Activated B cell treated with CpG ODN at 0.5 μM for 24 hours (primary cell): ENCODE measurements around the gene LIPC. TPM values are rescaled to one million over a fixed set of nuclear protein-coding genes. Genes with fewer than 3 reads are reported as not detected.

ENCODE experiments used
- ATAC-seq: fragments of 200-7000 bp; cut with Tn5 transposase; one replicate; pipeline ENCODE4 v1.10.0; 2021; ENCODE audit warnings: low read depth, mild to moderate bottlenecking, moderate library complexity
- CTCF ChIA-PET: fragments of 350-600 bp; sonication (Branson Sonifier 250); formaldehyde crosslinking; loops from one replicate; lab custom pipeline; 2021; ENCODE audit warnings: antibody characterized with exemption; lab: Charles Lee
- POLR2A ChIA-PET: fragments of 350-600 bp; sonication (Branson Sonifier 250); formaldehyde crosslinking; loops from one replicate; lab custom pipeline; 2021; ENCODE audit warnings: antibody characterized with exemption; lab: Charles Lee
- DNase-seq: peaks from one replicate; pipeline ENCODE4 v3.0.0; 2022
- H3K27ac Mint-ChIP-seq: one replicate; pipeline ENCODE4 v1.8.0; 2020; ENCODE audit warnings: mixed read lengths
- H3K27me3 Mint-ChIP-seq: one replicate; pipeline ENCODE4 v1.8.0; 2021; ENCODE audit warnings: mixed read lengths
- H3K36me3 Mint-ChIP-seq: one replicate; pipeline ENCODE4 v1.8.0; 2021; ENCODE audit warnings: low read depth, mixed read lengths
- H3K4me1 Mint-ChIP-seq: one replicate; pipeline ENCODE4 v1.8.0; 2021; ENCODE audit warnings: mixed read lengths
- H3K4me3 Mint-ChIP-seq: one replicate; pipeline ENCODE4 v1.8.0; 2020; ENCODE audit warnings: mild to moderate bottlenecking, mixed read lengths
- H3K9me3 Mint-ChIP-seq: one replicate; pipeline ENCODE4 v1.8.0; 2020; ENCODE audit warnings: mixed read lengths
- intact Hi-C: fragments of 100-400 bp; cut with micrococcal nuclease; formaldehyde crosslinking; loops from one replicate; pipeline ENCODE4 v1.15.1; 2024
- total RNA-seq: library from RNA; stranded (reverse); gene quantifications from 2 replicates; pipeline ENCODE4 v1.2.3, GENCODE V29; 2022
- TF ChIP-seq, protein P1 (sequence below): fragments of 200-600 bp; IDR thresholded peaks from one replicate; pipeline ENCODE4 v1.8.0; 2022; ENCODE audit warnings: antibody characterized with exemption, mild to moderate bottlenecking

Gene LIPC
- total RNA-seq, 1 donor from 2014 or later: not detected

DNA sequence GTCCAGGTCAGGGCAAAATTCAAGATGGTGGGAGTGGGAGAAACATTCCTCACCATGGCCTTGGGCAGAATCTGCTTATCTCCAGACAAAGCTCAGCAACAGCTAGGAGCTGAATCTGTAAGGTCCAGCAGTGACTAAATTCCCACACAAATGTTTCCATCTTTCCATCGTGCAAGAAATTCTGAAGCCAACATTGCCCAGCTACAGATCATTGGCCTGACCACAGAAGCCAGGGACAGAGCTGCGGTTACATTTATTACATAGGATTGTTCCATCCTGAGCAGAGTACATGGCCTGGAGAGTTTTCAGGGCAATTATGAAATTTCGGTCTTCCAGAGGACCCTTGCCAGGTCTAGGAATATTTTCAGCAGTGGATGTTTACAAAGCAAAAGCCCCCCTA is 100.3 kb downstream of the LIPC start:
- DNase-seq: no peak
- no peak for ATAC-seq
- Mint-ChIP-seq H3K27ac (no peak overlapping the region), H3K4me1 (no peaks in the 10 kb centered on the region), H3K4me3 (no peak overlapping the region), H3K27me3 (peaks cover 2% of the 10 kb centered on the region), H3K9me3 (no peaks in the 10 kb centered on the region), H3K36me3 (no peaks in the 10 kb centered on the region)
- POLR2A ChIA-PET: no interaction called here
- TF ChIP-seq, protein P1, sequence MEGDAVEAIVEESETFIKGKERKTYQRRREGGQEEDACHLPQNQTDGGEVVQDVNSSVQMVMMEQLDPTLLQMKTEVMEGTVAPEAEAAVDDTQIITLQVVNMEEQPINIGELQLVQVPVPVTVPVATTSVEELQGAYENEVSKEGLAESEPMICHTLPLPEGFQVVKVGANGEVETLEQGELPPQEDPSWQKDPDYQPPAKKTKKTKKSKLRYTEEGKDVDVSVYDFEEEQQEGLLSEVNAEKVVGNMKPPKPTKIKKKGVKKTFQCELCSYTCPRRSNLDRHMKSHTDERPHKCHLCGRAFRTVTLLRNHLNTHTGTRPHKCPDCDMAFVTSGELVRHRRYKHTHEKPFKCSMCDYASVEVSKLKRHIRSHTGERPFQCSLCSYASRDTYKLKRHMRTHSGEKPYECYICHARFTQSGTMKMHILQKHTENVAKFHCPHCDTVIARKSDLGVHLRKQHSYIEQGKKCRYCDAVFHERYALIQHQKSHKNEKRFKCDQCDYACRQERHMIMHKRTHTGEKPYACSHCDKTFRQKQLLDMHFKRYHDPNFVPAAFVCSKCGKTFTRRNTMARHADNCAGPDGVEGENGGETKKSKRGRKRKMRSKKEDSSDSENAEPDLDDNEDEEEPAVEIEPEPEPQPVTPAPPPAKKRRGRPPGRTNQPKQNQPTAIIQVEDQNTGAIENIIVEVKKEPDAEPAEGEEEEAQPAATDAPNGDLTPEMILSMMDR: no peak
- CTCF ChIA-PET: no interaction called here
- intact Hi-C loops: no loop called here

DNA sequence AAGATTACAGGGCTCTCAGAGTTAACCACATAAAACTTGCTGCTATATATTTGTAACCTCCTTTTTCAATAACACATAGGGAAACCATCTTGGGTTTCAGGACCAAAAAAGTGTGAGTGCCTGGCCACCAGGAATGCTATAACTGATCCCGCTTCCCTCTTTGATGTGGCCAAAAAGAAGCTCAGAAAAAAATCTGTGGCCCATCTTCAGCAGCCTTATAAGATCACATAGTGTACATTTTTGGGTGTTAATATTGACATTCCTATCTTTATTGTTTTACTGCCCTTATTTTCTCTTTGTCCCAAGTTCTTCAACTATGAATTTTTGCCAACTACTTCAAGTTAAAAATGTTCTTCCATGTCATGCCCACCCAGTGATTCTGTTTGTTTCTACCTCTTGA is 102.8 kb downstream of the LIPC start:
- no peak for DNase-seq
- Mint-ChIP-seq H3K27ac (no peak overlapping the region), H3K4me1 (no peaks in the 10 kb centered on the region), H3K36me3 (no peaks in the 10 kb centered on the region), H3K4me3 (no peak overlapping the region), H3K9me3 (no peaks in the 10 kb centered on the region), H3K27me3 (peaks cover 6% of the 10 kb centered on the region)
- ATAC-seq: no peak
- TF ChIP-seq, protein P1: no peak
- intact Hi-C loops: no loop called here
- POLR2A ChIA-PET: no interaction called here
- CTCF ChIA-PET: no interaction called here

DNA sequence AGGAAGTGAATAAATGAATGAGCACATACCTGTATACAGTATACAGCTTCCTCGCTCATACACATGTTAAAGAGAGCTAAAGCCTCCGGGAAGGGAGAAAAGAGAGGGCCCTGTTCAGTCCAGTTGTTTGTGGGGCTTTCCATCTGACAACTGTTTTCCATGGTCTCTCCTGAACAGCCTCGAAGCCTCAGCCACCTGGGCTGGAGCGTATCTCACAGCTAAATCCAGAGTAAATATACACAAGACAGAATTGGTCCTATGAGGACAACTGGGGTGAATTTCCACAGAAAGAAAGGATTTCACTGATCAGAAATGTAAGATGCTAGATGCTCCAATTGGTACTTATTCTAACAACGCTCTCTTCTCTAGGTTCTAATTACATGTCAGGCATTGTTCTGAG is 103.5 kb downstream of the LIPC start:
- DNase-seq (no peak), ATAC-seq (no peak)
- Mint-ChIP-seq H3K27ac (no peak overlapping the region), H3K4me1 (no peaks in the 10 kb centered on the region), H3K9me3 (no peaks in the 10 kb centered on the region), H3K36me3 (no peaks in the 10 kb centered on the region), H3K4me3 (no peak overlapping the region), H3K27me3 (peaks cover 8% of the 10 kb centered on the region)
- intact Hi-C loops: no loop called here
- ChIA-PET CTCF (no interaction called here), POLR2A (no interaction called here)
- TF ChIP-seq, protein P1: no peak

DNA sequence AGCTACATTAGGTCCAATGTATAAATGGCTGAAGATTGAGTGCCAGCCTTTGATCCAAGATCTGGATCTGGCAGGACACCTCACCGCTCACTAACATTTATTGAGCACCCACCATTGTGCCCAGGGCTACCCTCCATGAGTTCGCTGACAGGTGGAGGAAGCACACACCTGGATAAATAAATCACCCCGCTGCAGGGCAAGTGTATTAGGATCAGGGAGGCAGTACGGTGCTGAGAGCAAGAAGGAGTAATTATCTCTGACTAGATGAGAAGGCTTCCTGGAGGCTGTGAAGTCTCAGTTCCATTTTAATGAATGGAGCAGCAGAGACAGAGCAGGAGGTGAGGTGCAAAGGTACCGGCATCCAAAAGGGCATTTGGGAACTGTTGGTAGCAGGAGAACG is 104.1 kb downstream of the LIPC start:
- TF ChIP-seq, protein P1: no peak
- Mint-ChIP-seq H3K4me3 (no peak overlapping the region), H3K9me3 (no peaks in the 10 kb centered on the region), H3K27me3 (peaks cover 8% of the 10 kb centered on the region), H3K4me1 (no peaks in the 10 kb centered on the region), H3K27ac (no peak overlapping the region), H3K36me3 (no peaks in the 10 kb centered on the region)
- intact Hi-C loops: no loop called here
- POLR2A ChIA-PET: no interaction called here
- no peak for ATAC-seq
- CTCF ChIA-PET: no interaction called here
- no peak for DNase-seq

DNA sequence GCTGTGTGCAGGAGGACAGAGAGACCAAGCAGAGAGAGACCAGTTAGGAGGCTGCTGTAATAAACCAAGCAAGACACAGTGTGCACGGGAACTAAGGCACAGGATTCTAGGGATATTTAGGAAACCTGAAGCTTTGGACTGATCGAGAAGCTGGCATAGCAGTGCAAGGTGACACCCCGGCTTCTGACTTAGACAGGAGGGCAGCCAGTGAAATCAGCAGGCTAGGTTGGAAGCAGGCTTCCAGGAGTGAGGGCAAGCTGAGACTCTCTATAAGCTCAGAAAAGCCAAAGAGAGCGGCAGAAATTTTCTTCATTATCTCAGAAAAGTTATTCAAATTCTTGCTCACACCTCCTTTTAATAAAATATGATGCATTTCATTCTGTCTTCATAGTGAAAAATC is 104.6 kb downstream of the LIPC start:
- Mint-ChIP-seq H3K4me1 (no peaks in the 10 kb centered on the region), H3K4me3 (no peak overlapping the region), H3K9me3 (no peaks in the 10 kb centered on the region), H3K27me3 (peaks cover 8% of the 10 kb centered on the region), H3K36me3 (no peaks in the 10 kb centered on the region), H3K27ac (no peak overlapping the region)
- TF ChIP-seq, protein P1: no peak
- ChIA-PET CTCF (no interaction called here), POLR2A (no interaction called here)
- intact Hi-C loops: no loop called here
- ATAC-seq (no peak), DNase-seq (no peak)
